Fibroblast of villous mesenchyme (primary cell): ENCODE measurements around the gene CELF4. TPM values are rescaled to one million over a fixed set of nuclear protein-coding genes. Genes with fewer than 3 reads are reported as not detected.

Experiments used
- DNase-seq: peaks from one replicate; pipeline ENCODE4 v3.0.0-alpha.2; 2010; ENCODE audit warnings: low read depth
- H3K4me3 ChIP-seq: 2 replicates; pipeline ENCODE4 v1.5.1; 2011; ENCODE audit warnings: low read depth, mild to moderate bottlenecking, low read length
- total RNA-seq: library from RNA; depleted of rRNA; stranded (reverse); fragments of >200 nt; gene quantifications from 2 replicates; pipeline ENCODE4 v1.2.3, GENCODE V29; 2012
- TF ChIP-seq, protein P1 (sequence below): IDR thresholded peaks from 2 replicates; pipeline ENCODE4 v1.5.1; 2012; ENCODE audit warnings: low read depth, mild to moderate bottlenecking, low read length; ENCODE audit not compliant: insufficient read depth

The CELF4 gene
- total RNA-seq, 1 donor: not detected

DNA sequence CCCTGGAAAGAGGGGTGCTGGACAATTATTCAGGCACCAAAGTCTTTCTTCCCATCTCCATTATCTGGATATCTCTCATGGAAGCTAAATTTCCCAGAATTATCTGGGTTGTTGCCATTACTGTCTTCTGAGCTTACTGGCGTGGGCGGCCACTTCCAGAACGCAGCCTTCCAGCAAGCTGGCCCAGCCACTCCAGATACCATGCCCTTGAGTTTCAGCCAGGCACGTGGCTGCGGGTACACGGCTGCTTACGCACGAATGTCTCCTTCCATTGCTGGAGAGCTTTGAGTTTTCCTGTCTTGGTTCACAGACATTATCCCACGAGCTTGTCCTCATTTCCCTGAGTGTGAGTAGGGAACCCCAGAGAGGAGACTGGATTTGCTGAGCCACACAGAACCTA lies 32.7 kb downstream of the CELF4 start:
- TF ChIP-seq, protein P1, sequence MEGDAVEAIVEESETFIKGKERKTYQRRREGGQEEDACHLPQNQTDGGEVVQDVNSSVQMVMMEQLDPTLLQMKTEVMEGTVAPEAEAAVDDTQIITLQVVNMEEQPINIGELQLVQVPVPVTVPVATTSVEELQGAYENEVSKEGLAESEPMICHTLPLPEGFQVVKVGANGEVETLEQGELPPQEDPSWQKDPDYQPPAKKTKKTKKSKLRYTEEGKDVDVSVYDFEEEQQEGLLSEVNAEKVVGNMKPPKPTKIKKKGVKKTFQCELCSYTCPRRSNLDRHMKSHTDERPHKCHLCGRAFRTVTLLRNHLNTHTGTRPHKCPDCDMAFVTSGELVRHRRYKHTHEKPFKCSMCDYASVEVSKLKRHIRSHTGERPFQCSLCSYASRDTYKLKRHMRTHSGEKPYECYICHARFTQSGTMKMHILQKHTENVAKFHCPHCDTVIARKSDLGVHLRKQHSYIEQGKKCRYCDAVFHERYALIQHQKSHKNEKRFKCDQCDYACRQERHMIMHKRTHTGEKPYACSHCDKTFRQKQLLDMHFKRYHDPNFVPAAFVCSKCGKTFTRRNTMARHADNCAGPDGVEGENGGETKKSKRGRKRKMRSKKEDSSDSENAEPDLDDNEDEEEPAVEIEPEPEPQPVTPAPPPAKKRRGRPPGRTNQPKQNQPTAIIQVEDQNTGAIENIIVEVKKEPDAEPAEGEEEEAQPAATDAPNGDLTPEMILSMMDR: no peak
- H3K4me3 ChIP-seq: no peak overlapping the region
- DNase-seq: no peak

- DNase-seq: no peak
- H3K4me3 ChIP-seq: no peak overlapping the region
- TF ChIP-seq, protein P1: no peak
Measured at GRCh38 chr18:37529863-37530262, 35.7 kb downstream of the CELF4 start.

- no peak for DNase-seq
- no peak overlapping the region for H3K4me3 ChIP-seq
- TF ChIP-seq, protein P1: no peak
Measured at GRCh38 chr18:37529296-37529695, 36.3 kb downstream of the CELF4 start.

GRCh38 chr18:37527395-37527794 lies 38.2 kb downstream of the CELF4 start:
- TF ChIP-seq, protein P1: no peak
- no peak overlapping the region for H3K4me3 ChIP-seq
- no peak for DNase-seq

DNA sequence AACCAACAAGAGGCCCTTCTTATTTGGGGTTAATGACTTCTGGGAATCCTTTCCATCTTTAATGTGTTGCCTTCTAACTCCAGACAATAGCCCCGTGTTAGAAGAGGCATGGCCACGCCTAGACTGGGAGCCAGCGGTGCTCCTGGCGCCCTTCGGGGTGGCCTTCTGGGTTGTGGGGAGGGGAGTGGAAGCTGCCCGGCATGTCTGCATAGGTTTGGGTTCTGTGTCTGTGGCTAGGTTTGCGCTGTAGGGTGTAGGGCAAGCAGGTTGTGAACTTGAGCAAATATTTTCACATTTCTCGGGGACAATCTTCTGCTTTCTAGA lies 40.4 kb downstream of the CELF4 start:
- TF ChIP-seq, protein P1: no peak
- DNase-seq: no peak
- H3K4me3 ChIP-seq: no peak overlapping the region

DNA sequence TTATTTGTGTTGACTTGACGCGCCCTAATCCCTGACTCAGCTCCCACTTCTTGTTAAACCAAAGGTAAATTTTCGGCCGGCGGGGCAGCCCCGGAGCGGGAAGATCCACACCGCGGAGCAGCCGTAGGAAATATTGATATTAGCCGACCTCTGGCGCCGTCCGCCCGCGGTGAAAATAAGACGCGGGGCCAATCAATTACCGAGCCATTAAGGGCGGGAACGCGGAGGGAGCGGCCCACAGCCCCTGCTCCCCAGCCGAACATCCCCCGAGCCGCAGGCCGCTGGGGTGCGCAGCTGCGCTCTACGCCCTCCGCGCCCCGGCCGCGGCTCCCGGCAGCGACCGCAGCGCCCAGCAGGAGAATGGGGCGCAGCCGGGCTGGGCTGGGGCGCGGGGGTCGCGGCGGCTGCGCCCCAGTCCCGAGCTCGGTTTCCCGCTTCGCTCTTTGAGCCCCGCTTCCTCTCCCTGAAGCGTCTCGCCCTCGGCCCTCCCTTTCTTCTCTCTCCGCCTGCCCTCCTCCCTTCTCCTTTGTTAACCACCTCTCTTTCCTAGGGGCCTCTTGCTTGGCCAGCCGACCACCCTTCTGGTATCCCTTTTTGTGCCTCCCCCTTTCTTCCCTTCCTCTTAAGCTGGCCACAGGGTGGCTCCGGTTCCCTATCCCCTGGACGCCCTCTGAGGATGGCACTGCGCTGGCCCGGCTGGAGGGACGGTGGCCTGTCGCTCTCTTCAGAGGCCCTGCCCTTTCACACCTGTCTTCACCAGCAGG lies 40.9 kb downstream of the CELF4 start:
- DNase-seq: no peak
- H3K4me3 ChIP-seq: no peak overlapping the region
- TF ChIP-seq, protein P1: no peak

- H3K4me3 ChIP-seq: no peak overlapping the region
- TF ChIP-seq, protein P1: no peak
Measured at GRCh38 chr18:37524139-37524497, 41.5 kb downstream of the CELF4 start.

More at GRCh38 chr18:37524139-37524497, 41.5 kb downstream of the CELF4 start:
- no peak for DNase-seq
